ENCODE data around the gene DYDC2. TPM values are rescaled to one million over a fixed set of nuclear protein-coding genes. Genes with fewer than 3 reads are reported as not detected.

The DYDC2 gene
- total RNA-seq, 1 donor, result not detected

GRCh38 chr10:80319318-80319717 is 37.3 kb upstream of the DYDC2 start:
- Histone ChIP-seq H4K20me1 (ENCODE audit: insufficient read depth, low read length) (no peaks in the 10 kb centered on the region), H3K4me2 (ENCODE audit: insufficient read depth, low read length) (no peak overlapping the region), H2AFZ (ENCODE audit: low read length) (no peak overlapping the region), H3K27me3 (ENCODE audit: insufficient read depth, low read length) (no peaks in the 10 kb centered on the region), H3K79me2 (ENCODE audit: insufficient read depth, low read length) (no peaks in the 10 kb centered on the region), H3K4me3 (ENCODE audit: insufficient read depth, low read length) (no peak overlapping the region), H3K9me3 (ENCODE audit: low read depth, low read length) (no peaks in the 10 kb centered on the region), H3K4me1 (ENCODE audit: insufficient read depth, low read length) (peaks cover 4% of the 10 kb centered on the region), H3K36me3 (ENCODE audit: insufficient read depth, low read length) (no peaks in the 10 kb centered on the region), H3K27ac (ENCODE audit: low read depth, low read length) (no peak overlapping the region)
- no peak for DNase-seq (ENCODE audit: insufficient read length, low spot score, missing footprints)
- no peak for TF ChIP-seq CTCF (IDR thresholded peaks at IDR 0.05; ENCODE audit: extremely low read depth, low read depth, low read length)

- TF ChIP-seq CTCF (IDR thresholded peaks at IDR 0.05; ENCODE audit: extremely low read depth, low read depth, low read length), result no peak
- H3K4me2 ChIP-seq (ENCODE audit: insufficient read depth, low read length), result no peak overlapping the region
- H2AFZ ChIP-seq (ENCODE audit: low read length), result no peak overlapping the region
- H3K4me3 ChIP-seq (ENCODE audit: insufficient read depth, low read length), result no peak overlapping the region
- DNase-seq (ENCODE audit: insufficient read length, low spot score, missing footprints), result no peak
- H3K79me2 ChIP-seq (ENCODE audit: insufficient read depth, low read length), result no peaks in the 10 kb centered on the region
- no peaks in the 10 kb centered on the region for H3K36me3 ChIP-seq (ENCODE audit: insufficient read depth, low read length)
- no peaks in the 10 kb centered on the region for H3K9me3 ChIP-seq (ENCODE audit: low read depth, low read length)
- peaks cover 5% of the 10 kb centered on the region for H3K4me1 ChIP-seq (ENCODE audit: insufficient read depth, low read length)
- no peak overlapping the region for H3K27ac ChIP-seq (ENCODE audit: low read depth, low read length)
- H4K20me1 ChIP-seq (ENCODE audit: insufficient read depth, low read length), result no peaks in the 10 kb centered on the region
- peaks cover 2% of the 10 kb centered on the region for H3K27me3 ChIP-seq (ENCODE audit: insufficient read depth, low read length)
Measured at GRCh38 chr10:80319725-80320290, 36.8 kb upstream of the DYDC2 start.

- Histone ChIP-seq H3K4me1 (ENCODE audit: insufficient read depth, low read length) (peaks cover 5% of the 10 kb centered on the region), H3K4me2 (ENCODE audit: insufficient read depth, low read length) (no peak overlapping the region), H3K4me3 (ENCODE audit: insufficient read depth, low read length) (no peak overlapping the region), H3K9me3 (ENCODE audit: low read depth, low read length) (no peaks in the 10 kb centered on the region), H2AFZ (ENCODE audit: low read length) (no peak overlapping the region), H3K27ac (ENCODE audit: low read depth, low read length) (no peak overlapping the region), H3K36me3 (ENCODE audit: insufficient read depth, low read length) (no peaks in the 10 kb centered on the region), H4K20me1 (ENCODE audit: insufficient read depth, low read length) (no peaks in the 10 kb centered on the region), H3K79me2 (ENCODE audit: insufficient read depth, low read length) (no peaks in the 10 kb centered on the region), H3K27me3 (ENCODE audit: insufficient read depth, low read length) (peaks cover 4% of the 10 kb centered on the region)
- no peak for TF ChIP-seq CTCF (IDR thresholded peaks at IDR 0.05; ENCODE audit: extremely low read depth, low read depth, low read length)
- DNase-seq (ENCODE audit: insufficient read length, low spot score, missing footprints), result no peak
Measured at GRCh38 chr10:80320377-80320776, 36.2 kb upstream of the DYDC2 start.

- Histone ChIP-seq H3K36me3 (ENCODE audit: insufficient read depth, low read length) (no peaks in the 10 kb centered on the region), H3K27me3 (ENCODE audit: insufficient read depth, low read length) (peaks cover 4% of the 10 kb centered on the region), H3K4me1 (ENCODE audit: insufficient read depth, low read length) (peaks cover 5% of the 10 kb centered on the region), H3K9me3 (ENCODE audit: low read depth, low read length) (no peaks in the 10 kb centered on the region), H2AFZ (ENCODE audit: low read length) (no peak overlapping the region), H3K79me2 (ENCODE audit: insufficient read depth, low read length) (no peaks in the 10 kb centered on the region), H4K20me1 (ENCODE audit: insufficient read depth, low read length) (no peaks in the 10 kb centered on the region), H3K4me2 (ENCODE audit: insufficient read depth, low read length) (no peak overlapping the region), H3K4me3 (ENCODE audit: insufficient read depth, low read length) (no peak overlapping the region), H3K27ac (ENCODE audit: low read depth, low read length) (no peak overlapping the region)
- DNase-seq (ENCODE audit: insufficient read length, low spot score, missing footprints), result no peak
- no peak for TF ChIP-seq CTCF (IDR thresholded peaks at IDR 0.05; ENCODE audit: extremely low read depth, low read depth, low read length)
Measured at GRCh38 chr10:80321183-80321582, 35.4 kb upstream of the DYDC2 start.
